ENCODE results near the gene RAD51B. TPM values are rescaled to one million over a fixed set of nuclear protein-coding genes. Genes with fewer than 3 reads are reported as not detected.

RAD51B gene
- total RNA-seq, 4 donors from 2014 or later: 14.0 to 16.4 (median 14.8) TPM

DNA sequence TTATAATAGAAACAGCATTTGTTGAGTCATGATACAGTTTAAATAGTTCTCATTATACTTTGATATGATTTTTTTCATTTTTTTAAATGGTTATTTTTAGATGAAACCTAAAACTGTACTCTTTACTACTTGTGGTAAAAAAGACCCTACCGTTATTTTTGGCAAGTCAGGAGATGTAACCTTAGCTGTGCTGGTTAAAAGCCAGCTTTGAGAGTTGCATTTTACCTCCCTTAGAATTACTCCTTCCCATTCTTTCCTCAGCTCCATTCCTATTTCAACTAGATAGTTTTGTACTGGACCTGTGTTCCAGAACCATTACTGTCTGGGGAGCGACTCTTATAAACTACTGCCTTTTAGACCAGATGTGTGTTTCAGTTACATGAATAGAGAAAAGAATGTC lies 92.0 kb downstream of the RAD51B start:
- DNase-seq: no peak
- TF ChIP-seq, protein P1, sequence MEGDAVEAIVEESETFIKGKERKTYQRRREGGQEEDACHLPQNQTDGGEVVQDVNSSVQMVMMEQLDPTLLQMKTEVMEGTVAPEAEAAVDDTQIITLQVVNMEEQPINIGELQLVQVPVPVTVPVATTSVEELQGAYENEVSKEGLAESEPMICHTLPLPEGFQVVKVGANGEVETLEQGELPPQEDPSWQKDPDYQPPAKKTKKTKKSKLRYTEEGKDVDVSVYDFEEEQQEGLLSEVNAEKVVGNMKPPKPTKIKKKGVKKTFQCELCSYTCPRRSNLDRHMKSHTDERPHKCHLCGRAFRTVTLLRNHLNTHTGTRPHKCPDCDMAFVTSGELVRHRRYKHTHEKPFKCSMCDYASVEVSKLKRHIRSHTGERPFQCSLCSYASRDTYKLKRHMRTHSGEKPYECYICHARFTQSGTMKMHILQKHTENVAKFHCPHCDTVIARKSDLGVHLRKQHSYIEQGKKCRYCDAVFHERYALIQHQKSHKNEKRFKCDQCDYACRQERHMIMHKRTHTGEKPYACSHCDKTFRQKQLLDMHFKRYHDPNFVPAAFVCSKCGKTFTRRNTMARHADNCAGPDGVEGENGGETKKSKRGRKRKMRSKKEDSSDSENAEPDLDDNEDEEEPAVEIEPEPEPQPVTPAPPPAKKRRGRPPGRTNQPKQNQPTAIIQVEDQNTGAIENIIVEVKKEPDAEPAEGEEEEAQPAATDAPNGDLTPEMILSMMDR (IDR thresholded peaks at IDR 0.05): no peak
- TF ChIP-seq POLR2A (IDR thresholded peaks at IDR 0.05): no peak
- intact Hi-C loops (cut with DNase I): no loop called here
- Histone ChIP-seq H3K4me1 (no peaks in the 10 kb centered on the region), H3K27me3 (no peaks in the 10 kb centered on the region), H3K27ac (no peak overlapping the region), H3K9me3 (no peaks in the 10 kb centered on the region), H3K4me3 (replicated peaks in 1 of 3) (no peak overlapping the region), H3K36me3 (no peaks in the 10 kb centered on the region)
- WGBS, 2 donors: 69 to 77% methylated on average over 2 of the region's 2 CpGs

DNA sequence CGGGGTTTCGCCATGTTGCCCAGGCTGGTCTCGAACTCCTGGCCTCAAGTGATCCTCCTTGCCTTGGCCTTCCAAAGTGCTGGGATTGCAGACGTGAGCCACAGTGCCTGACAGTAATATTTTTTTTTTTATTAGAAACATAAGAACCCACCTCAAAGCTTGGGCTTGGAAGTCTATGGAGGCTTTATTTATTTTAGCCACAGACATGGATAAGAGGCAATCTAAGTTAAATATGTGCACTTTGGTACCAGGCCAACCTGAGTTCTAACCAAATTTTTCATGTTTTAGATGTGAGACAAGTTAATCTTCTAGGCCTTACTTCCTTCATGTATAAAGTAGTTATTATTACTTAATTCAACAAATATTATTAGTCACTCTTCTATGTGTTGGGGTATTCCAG lies 96.9 kb downstream of the RAD51B start:
- H3K4me3 ChIP-seq (replicated peaks in 1 of 3): no peak overlapping the region
- TF ChIP-seq POLR2A (IDR thresholded peaks at IDR 0.05): no peak
- TF ChIP-seq, protein P1 (IDR thresholded peaks at IDR 0.05): no peak
- 89 to 90% methylated on average over 4 of the region's 4 CpGs for WGBS, 2 donors
- intact Hi-C loops (cut with DNase I): no loop called here
- no peaks in the 10 kb centered on the region for H3K36me3 ChIP-seq
- H3K4me1 ChIP-seq: no peaks in the 10 kb centered on the region
- no peak for DNase-seq
- H3K9me3 ChIP-seq: no peaks in the 10 kb centered on the region
- H3K27ac ChIP-seq: no peak overlapping the region
- H3K27me3 ChIP-seq: no peaks in the 10 kb centered on the region

DNA sequence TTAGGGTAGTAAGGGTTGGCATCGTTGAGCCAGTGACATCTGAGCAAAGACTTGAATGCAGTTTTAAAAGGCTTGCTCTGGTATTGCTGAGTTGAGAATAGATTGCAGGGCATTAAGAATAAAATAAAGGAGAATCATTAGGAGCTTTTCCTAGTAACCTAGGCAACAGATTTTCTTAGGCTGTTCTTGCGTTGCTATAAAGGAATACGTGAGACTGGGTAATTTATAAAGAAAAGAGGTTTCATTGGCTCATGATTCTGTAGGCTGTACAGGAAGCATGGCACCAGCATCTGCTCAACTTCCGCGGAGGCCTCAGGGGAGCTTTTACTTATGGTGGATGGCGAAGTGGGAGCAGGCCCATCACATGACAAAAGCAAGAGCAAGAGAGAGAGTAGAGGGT lies 97.4 kb downstream of the RAD51B start:
- Histone ChIP-seq H3K4me1 (peaks cover 0 to 5% of the 10 kb centered on the region in 2 donors), H3K27ac (no peak overlapping the region), H3K4me3 (replicated peaks in 1 of 3) (no peak overlapping the region), H3K27me3 (no peaks in the 10 kb centered on the region), H3K36me3 (no peaks in the 10 kb centered on the region), H3K9me3 (no peaks in the 10 kb centered on the region)
- intact Hi-C loops (cut with DNase I): no loop called here
- DNase-seq: no peak
- WGBS, 2 donors: 92 to 96% methylated on average over 6 of the region's 6 CpGs
- TF ChIP-seq, protein P1 (IDR thresholded peaks at IDR 0.05): no peak
- TF ChIP-seq POLR2A (IDR thresholded peaks at IDR 0.05): no peak

DNA sequence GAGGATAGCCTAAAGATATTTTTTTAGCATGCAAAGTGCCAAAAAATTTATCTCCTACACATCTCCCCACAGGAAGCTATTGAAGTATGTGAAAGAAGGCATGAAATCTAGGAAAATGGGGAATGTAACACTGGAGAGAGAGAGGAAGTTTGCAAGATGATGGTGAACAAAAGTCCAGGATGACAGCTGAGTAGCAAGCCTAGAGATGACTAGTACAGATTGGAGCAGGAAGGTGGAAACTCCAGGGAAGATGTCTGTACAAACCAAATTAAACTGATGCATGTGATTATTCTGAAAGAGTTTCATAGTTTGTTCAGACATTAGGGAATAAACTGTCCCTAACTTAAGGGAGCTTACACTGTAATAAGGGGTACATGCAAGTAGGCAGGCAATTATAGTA lies 99.3 kb downstream of the RAD51B start:
- DNase-seq: no peak
- no peaks in the 10 kb centered on the region for H3K27me3 ChIP-seq
- TF ChIP-seq, protein P1 (IDR thresholded peaks at IDR 0.05): no peak
- TF ChIP-seq POLR2A (IDR thresholded peaks at IDR 0.05): no peak
- intact Hi-C loops (cut with DNase I): no loop called here
- peaks cover 0 to 7% of the 10 kb centered on the region in 2 donors for H3K4me1 ChIP-seq
- no peak overlapping the region for H3K27ac ChIP-seq
- no peaks in the 10 kb centered on the region for H3K36me3 ChIP-seq
- H3K4me3 ChIP-seq (replicated peaks in 1 of 3): no peak overlapping the region
- no peaks in the 10 kb centered on the region for H3K9me3 ChIP-seq

DNA sequence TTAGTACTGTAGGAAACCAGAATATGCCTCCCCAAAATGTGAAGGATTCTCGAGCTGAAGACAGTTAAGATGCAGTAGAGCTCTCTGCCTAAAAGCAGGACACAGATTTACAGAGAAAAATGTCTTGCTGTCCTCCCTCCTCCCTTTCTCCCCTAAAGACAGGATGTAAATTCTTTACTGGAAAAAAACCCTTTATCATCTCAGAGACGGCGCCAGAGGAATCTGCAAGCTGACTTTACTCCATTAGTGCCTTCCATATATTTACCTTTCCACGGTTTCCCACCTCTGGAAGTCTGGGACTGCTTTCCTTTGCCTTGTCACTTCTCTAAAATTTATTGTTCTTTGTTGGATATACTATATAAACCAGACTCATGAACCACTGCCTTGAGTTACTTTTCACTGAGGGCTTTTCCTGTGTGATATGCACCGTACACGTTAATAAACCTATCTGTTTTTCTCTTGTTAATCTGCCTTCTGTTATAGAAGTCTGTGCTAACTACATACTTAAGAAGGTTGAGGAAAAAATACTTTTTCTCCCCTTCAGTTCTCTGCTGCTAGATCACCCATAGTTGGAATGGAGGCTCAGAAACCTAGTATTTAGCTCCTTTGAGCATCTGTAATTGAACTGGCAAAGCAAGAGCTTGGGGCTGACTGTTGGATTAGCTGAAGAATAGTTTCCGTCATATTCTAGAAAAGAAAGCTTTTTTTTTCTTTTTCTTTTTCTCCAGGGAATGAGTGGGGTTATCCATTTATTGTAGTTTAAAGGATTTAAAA lies 99.9 kb downstream of the RAD51B start:
- DNase-seq: no peak
- intact Hi-C loops (cut with DNase I): no loop called here
- Histone ChIP-seq H3K36me3 (no peaks in the 10 kb centered on the region), H3K27me3 (no peaks in the 10 kb centered on the region), H3K9me3 (no peaks in the 10 kb centered on the region), H3K27ac (no peak overlapping the region), H3K4me3 (replicated peaks in 1 of 3) (no peak overlapping the region), H3K4me1 (peaks cover 0 to 7% of the 10 kb centered on the region in 2 donors)
- 74 to 75% methylated on average over 7 of the region's 7 CpGs for WGBS, 2 donors
- TF ChIP-seq, protein P1 (IDR thresholded peaks at IDR 0.05): no peak
- TF ChIP-seq POLR2A (IDR thresholded peaks at IDR 0.05): no peak

Data from thyroid gland (tissue), 4 donors.